Left cardiac atrium (tissue), 4 donors: ENCODE measurements around the gene SETD3. TPM values are rescaled to one million over a fixed set of nuclear protein-coding genes. Genes with fewer than 3 reads are reported as not detected.

ENCODE experiments used
- ATAC-seq, 2 donors: fragments of 200-7000 bp; cut with Tn5 transposase; one replicate each; pipeline ENCODE4 v1.9.1; 2020; ENCODE audit warnings: mild to moderate bottlenecking in 2 of 2, moderate library complexity in 2 of 2
- DNase-seq: peaks from one replicate; pipeline ENCODE4 v3.0.0-alpha.2; 2020
- intact Hi-C, 2 donors: fragments of 100-400 bp; cut with DNase I; formaldehyde crosslinking; loops; one replicate each; pipeline versions ENCODE4 v1.14.1 to v1.15.1; 2022 to 2023
- total RNA-seq, 2 donors: library from RNA; stranded (reverse); fragmentation: NEBNext Ultra II Directional; extraction: Animal tissue kit (Norgen Biotek cat#: 25700); gene quantifications; one replicate each; pipeline ENCODE4 v1.2.1, GENCODE V29; 2021
- donor health status: DM: no; HTN: yes; CAD: no.
- donor health status: DM: no; HTN: yes; CAD: no; lungs with severe emphysema.
- donor health status: DM: yes; HTN: yes; CAD: no.
- donor health status: Dilated cardiomyopathy.

The SETD3 gene
- total RNA-seq, 2 donors from 2014 or later, result 77.7 to 116 TPM

DNA sequence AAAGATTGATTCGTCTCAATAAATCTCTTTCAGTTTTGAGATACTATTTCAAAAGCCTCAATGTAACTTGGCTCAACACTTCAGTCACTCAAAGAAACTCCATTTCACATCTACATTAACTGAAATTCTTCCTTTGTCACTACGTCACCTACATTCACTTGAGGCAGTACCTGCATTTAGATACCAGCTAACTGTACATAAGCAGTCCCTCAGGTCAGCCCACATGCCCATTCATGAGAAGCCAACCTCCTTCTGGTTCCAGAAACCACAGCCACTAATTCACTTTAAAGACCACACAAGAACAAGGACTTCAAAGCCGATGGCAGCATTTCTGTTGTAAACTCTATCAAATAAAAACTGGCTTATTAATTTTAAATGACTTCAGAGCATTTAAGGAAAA lies 43.0 kb downstream of the SETD3 start:
- ATAC-seq (no peak), DNase-seq (no peak)
- intact Hi-C loops, result no loop called here

DNA sequence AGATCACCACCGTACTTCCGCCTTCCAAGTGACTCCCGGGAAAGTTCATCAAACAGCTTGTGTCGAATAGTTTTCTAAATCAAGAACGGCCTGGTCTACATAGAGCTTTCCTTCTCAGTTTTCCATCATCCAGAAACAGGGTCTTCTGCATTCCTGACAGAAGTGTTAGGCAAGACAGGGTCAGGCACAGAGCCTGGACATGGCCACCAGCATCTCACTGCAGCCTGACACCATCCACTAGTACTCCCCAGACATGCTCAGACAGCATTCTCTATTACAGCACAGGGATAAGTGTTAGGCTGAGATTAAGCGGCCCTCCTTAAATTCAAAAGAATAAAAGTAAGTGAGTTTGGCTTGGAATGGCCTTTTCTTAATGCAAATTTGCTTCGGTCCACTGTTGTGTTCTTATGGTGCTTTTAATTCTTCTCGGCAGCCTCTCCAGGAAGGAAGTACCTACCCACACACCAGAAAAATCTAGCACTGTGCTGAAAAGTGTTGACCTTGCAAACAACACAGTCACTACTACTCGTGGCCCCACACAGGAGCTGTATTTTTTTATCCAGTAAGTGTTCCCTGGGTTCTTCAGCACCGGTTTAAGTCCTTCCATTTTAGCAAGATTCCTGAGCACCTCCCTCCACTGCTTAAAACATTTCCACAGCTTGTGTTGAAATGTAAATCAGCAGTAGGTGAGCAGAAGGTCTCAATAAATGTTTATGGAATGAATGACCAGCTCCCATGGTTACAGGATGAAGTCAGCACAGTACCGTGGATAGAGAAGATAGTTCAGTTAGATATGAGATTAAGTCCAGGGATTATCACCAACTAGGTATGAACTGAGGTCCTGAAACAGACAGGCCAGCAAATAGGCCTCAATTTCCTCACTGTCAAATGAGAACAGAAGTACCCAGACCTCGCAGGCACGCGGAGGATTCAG lies 44.1 kb downstream of the SETD3 start:
- DNase-seq, result no peak
- intact Hi-C loops, result no loop called here
- peak in 1 of 2 donors; percentile 69 for ATAC-seq

DNA sequence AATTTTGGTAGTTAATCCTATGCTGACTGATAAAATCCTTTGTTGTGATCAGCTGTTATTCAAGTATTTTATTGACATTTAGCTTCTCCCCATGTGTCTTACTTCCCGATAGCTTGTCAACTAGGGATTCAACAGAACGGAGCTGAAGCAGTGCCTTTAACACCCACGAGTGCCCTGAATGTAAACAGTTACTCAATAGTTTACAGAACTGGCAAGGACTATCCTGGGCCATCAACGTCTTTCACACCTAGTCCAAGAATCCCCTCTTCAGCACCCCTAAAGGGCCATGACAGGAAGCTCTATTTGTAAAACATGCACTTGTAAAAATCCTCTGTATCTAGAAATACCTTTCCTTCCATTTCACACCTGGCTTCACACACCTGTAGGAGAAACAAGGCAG lies 45.3 kb downstream of the SETD3 start:
- intact Hi-C loops, result no loop called here
- ATAC-seq (no peak), DNase-seq (no peak)

DNA sequence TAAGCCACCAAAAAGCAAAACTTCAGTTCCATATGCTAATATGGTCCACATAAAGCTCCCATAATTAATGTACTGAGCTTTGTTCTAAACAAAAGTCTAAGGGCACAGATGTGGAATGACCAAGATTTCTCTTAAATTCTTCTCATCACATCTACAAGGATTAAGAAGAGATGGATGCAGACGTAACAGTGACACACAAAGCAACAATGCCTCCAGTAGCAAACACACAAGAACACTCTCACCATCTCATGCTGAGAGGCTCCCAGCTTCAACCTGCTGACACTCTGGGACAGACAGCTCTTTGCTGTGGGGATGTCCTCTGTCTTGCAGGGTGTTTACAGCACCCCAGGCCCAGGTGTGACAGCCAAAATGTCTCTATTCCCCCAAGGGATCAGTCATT lies 48.2 kb downstream of the SETD3 start:
- ATAC-seq (no peak), DNase-seq (no peak)
- intact Hi-C loops, result no loop called here

DNA sequence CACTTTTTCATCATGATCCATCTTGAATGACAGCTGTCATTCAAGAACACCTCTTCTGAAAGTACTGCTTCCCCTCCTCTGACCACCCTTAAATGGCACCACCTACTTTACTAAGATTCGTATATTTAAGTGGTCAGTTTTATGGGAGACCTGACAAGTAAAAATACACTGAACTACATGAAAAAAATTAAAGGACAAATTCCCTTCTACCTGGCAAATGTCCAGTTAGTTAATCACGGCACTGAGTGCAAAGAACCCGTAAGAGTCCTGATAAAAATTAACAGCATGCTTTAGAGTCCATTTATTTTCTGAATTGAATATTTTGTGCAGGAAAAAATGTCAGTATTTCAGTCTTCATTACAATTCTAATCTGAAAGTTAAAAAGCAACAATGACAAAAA lies 48.7 kb downstream of the SETD3 start:
- DNase-seq (no peak), ATAC-seq (no peak)
- intact Hi-C loops, result no loop called here

DNA sequence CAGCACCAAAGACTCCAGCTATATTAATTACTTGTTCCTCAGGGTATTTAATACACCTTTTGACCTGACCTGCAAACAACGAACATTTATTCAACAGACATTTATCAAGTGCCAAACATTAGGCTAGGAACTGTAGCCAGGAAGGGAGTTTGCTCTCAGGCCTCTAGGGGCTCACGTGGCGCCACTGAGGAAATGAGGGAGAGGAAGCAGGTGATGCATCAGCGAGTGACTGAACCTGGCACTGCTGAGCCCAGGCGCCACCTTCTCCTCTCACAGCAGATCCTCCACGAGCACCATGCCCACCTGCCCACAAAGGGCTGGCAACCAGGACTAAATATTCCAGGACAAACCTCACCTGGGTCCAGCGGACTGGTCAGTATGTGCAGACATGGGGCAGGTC lies 50.2 kb downstream of the SETD3 start:
- peak in 1 of 2 donors; percentile 19 for ATAC-seq
- no peak for DNase-seq
- intact Hi-C loops, result no loop called here

DNA sequence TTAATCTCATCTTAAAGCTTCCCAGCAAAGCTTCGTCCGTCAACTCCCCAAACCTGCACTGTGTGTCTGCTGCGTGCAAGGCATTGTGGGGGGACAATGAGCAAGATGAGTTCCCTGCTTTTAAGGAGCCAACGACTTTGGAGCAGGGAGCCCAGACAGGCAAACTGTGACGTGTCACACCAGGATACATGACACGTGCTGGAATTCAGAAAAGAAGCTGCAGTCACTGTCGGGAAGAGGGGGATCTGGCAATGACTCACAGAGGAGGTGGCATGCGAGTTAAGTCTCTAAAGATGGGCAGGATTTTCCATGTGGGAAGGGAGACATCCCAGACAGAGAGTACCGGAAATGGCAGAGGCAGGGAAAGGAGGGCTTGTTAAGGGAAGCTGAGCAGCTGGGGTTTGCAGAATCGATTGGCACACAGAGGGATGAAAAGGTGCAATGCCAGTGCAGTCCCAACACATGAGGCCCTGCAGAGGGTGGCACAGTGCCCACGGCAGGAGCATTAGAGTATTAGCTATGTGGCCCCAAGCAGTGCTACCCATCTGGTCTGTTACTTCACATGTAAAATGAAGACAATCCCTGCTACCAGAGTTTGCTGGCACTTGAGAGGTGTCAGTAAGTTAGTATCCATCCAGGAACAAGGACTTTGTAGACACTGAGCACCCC lies 52.9 kb downstream of the SETD3 start:
- intact Hi-C loops, result no loop called here
- ATAC-seq, result peak in 1 of 2 donors; percentile 19
- no peak for DNase-seq

DNA sequence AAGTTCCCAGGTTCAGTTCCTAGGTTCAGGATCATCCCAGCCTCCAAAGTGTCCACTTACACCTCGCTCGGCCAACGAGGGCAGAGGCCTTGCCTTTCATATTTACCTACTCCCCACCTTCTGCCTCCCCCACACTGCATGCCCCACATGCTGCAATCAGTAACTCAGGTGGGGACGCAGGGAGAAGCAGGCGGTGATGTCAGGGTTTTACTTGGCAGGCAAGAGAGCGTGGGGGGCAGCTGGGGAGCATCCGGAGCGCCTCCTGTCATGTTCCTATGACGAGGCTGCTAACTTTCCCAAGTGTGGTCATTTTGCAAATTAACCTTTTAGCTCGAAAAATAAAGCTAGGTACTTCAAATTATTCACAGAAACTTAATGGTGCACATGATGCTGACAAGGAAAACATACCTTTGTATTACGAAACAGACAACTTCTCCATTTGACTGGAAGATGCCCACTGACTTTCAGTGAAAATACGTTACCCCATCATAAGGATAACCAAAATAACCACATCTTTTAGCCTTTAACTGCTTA lies 53.8 kb downstream of the SETD3 start:
- intact Hi-C loops, result no loop called here
- DNase-seq (no peak), ATAC-seq (peak in 1 of 2 donors; percentile 54)

DNA sequence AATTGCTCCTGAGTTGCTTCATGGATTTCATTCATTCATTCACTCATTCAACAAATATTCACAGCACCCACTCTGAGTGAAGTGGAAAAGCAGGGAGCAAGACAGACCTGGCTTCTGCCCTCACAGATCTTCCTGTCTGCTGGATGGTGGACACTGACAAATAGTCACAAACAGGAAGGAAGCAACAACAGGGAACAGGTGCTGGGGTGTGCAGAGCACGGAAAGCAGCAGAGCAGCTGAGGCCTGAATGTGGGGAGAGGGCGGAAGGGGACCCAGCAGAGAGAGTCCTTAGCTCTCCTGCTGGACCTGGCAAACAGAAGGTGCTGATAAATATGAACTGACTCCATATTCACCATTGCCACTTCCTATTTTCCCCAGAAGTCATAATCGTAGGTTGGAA lies 54.4 kb downstream of the SETD3 start:
- DNase-seq (no peak), ATAC-seq (no peak)
- intact Hi-C loops, result no loop called here

DNA sequence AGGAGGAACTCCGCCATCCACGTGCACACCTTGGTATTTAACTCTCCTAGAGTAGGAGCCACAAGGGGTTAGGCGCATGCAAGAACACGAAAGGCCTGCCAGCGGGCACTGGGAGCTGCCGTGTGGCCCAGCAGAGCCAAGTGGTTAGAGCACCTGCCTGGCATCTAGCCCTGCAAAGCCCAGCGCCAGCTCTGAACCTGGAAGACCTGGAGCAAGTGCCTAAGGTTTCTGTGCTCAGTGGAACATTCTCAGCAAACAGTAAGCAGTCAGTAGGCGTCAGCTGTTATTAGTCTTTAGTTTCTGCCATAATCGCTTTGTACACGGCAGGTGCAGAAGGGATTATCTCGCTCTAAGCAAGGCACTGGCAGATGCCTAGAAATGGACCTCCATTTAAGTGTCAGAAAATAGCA lies 55.4 kb downstream of the SETD3 start:
- no peak for DNase-seq
- intact Hi-C loops, result no loop called here
- no peak for ATAC-seq

DNA sequence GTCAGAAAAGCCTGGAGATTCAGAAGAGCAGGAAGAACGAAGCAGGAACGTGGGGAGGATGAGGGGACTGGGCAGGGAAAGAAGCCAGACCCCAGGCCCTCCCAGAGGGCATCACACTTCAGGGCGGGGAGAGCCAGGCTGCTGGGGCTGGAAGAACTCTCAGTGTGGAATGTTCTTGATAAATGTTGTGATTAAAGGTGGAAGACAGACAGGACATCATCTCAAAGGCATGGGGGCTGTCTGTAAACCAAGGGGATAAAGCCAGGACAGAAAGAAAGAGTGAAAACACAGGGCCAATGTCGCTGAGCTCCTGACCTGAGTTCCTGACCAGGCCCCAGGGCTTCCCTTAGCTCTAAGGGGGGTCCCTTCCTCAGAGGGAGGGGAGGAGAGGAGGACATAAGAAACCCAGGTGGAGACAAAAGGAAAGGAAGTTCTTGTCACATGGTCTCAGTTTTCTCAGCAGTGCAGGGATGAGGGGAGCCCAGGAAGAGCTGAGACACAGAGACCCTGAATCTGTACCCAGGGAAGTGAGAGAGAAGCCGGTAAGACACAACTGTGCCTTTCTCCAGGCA lies 56.3 kb downstream of the SETD3 start:
- DNase-seq, result no peak
- intact Hi-C loops, result no loop called here
- peak in 1 of 2 donors; percentile 11 for ATAC-seq

DNA sequence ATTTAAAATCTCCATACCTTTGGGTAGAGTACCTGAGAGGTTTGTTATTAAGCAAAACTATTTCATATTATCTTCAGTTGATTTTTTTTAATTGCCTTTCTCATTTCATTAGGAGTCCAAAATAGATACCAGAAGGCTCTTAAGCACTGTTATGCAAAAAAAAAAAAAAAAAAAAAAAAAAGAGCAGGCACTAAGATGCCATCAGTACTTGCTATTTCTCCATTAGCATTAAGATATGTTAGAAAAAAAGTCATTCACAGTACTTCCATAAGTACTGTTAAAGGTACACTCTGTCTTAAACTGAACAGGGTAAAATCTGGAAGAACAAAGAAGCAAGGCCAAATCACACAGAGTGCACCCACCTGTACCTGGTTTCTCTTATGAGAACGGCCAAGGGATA lies 57.2 kb downstream of the SETD3 start:
- DNase-seq, result no peak
- ATAC-seq, result no peak
- intact Hi-C loops, result no loop called here

DNA sequence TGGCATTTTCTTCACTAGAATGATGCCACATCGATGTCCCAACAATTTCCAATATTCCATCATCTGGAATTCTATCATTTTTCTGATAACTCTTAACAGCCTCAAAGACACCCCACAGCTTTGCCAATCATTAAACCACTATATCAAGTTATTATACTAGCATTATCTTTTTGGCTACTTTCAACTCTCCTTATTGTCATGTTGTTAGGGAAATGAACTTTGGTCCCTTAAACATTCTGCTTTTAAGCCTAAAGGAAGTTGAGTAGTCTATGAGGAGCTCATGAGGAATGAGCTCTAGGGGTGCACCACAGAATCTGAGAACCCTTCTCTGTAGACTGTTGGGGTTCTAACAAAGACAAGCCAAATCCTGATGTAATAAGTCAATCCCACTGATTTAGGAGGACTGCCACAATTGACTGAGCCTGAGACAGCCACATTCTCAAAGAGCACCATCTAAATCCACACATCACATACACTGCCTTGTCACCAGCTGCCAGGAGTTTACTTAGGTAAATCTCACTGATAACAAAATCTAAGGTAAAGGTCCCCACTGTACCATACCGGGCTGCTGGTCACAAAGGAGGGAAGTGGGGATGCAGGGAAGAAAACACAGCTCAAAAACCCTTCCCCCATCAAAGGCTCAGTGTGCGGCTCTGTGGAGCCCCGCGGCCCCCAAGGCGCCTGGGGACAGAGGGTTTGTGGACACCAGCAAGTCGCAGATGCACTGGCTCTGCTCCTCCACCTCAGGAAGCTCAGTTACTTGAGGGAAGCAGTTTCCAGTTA lies 58.2 kb downstream of the SETD3 start:
- intact Hi-C loops, result no loop called here
- no peak for DNase-seq
- ATAC-seq, result no peak

DNA sequence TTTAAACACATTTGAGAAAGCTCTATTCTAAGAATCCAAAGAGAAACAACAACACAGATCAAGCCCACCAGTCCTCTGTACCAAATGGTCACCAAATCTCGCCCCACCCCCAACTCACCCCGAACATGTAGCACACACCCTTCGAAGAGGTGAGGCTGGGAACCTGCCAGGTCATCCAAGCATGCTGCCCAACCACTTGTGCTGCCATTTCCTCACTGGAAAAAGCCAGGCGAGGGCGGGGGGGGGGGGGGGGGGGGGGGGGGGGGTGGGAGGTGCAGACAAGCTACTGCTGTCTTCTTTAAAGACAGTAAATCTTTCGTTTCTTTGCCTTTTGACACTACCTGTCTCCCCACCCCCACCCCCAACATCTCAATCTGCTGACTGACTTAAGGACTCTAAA lies 59.9 kb downstream of the SETD3 start:
- DNase-seq (peak; percentile 42), ATAC-seq (no peak)
- intact Hi-C loops, result no loop called here

DNA sequence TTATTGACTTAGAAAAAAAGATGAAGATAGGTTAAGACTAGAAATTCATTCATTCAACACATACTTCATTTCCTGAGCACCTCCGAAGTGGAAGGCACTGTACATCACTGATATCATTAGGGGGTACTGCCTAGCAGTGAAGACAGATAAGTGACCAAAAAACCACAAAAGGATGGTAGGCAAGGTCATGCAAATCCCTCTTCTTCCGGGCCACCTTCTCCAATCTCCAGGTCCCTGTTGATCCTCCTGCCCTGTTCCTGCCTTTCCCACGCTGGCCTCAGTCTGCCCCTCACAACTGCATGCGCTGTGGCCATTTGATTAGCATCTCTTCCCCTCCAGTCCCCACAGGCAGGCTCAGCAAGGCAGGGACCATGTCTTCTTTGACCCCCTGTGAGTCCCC lies 60.8 kb downstream of the SETD3 start:
- DNase-seq (no peak), ATAC-seq (no peak)
- intact Hi-C loops, result no loop called here

DNA sequence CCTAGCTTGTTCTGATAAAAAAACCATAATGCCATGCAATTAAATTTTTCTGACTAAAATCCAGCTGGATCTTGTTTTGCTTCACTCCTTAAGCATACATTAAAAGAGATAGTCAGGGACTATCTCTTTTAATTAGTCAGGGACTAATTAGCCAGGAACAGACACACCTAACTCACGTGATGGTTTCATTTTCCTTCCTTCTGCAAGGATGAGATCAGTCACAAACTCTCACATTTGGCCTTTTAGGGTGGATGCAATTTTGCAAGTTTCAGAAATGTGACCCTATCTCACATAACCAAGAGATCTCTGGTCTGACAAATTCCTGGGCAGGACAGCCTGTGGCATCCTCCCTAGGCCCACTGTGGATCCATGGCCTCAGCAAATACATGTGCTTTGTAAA lies 62.4 kb downstream of the SETD3 start:
- DNase-seq (no peak), ATAC-seq (no peak)
- intact Hi-C loops, result no loop called here

DNA sequence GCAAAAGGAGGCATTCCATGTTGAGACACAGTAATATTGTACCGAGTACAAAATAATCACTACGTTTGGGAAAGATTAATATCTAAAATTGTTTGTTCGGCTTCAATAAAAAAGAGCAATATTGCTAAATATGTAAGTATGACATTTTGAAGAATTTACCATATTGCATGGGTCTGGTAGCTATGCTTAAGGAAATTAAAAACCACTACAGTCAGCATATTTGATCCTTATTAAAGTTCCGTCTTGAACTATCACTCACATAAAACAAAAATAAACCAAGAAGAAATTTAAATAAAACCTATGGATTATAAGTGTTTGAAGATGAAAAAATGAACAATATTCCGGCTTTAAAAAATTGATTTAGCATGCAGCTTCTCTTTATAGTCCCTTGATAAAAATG lies 63.8 kb downstream of the SETD3 start:
- no peak for DNase-seq
- intact Hi-C loops, result no loop called here
- ATAC-seq, result no peak

DNA sequence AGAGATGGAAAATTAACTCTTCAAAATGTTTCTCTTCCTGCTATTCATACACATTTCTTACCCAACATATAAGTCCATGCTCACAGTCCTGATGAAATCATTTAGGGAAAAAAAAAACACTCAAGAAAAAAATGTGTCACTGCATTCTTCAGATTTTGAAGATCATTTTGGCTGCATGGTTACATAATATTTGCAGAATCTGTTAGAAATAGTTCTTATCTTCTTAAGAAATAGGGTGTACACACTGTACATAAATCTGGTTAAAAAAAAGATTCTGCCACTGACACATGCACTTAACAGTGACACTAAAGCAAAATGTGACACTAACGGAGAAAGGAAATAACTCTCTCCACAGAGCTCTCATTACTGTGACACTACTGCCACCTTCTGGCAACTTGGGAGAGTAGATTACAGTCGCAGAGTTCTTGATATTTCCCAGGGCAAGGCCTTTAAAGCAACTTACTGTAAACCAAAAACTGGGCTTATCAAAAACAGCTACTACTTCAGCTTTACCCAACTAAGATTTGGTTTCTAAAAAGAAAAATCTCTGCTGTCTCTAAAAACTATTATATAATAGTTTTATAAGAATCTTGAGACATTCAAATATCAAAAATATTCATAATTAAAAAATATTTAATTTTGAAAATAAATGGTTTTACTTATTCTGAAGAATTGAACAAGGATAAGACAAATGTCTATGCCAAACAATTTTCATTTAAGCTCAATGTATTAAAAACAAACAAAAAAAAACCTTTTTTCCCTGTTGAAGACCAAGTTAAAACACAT lies 65.0 kb downstream of the SETD3 start:
- intact Hi-C loops, result no loop called here
- ATAC-seq (peak; percentile 87 to 89), DNase-seq (no peak)

DNA sequence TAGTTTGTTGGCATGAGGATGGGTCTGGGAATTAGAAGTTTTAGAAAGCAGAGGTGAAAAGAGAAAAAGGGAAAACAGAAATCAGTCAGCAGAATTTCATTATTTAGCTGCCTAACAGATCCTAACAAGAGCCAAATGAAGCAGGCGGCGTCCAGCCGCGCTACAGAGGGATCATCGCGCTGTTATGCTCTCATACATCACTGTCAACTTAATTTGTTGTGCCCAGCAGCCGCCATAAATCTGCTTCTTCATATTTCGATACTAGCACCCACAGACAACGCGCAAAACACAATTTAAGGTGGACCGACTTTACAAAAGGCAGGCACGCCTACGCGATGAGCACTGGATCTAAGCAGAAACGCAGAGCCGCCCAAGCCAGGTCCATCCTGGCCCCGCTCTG lies 66.7 kb downstream of the SETD3 start:
- DNase-seq (no peak), ATAC-seq (no peak)
- intact Hi-C loops, result no loop called here
